Common myeloid progenitor, CD34-positive (primary cell): Measurements from ENCODE around the gene MFAP2.
A peak's percentile ranks its signal among the peaks of the same experiment; 100 is the strongest.

Experiments
- CTCF ChIA-PET: fragments of 350-600 bp; sonication (Branson Sonifier 250); formaldehyde crosslinking; loops from one replicate; lab custom pipeline; 2021; ENCODE audit warnings: antibody characterized with exemption; lab: Charles Lee
- POLR2A ChIA-PET: fragments of 350-600 bp; sonication (Branson Sonifier 250); formaldehyde crosslinking; loops from one replicate; lab custom pipeline; 2021; ENCODE audit warnings: antibody characterized with exemption; lab: Charles Lee
- DNase-seq, 3 donors: peaks; one replicate each; pipeline versions ENCODE4 v3.0.0 to v3.0.0-alpha.2; 2013
- H3K27ac ChIP-seq, 2 experiments: 1 replicate in 1 of 2; 2 replicates in 1 of 2; pipeline ENCODE4 v1.7.0; 2013; ENCODE audit warnings: inconsistent platforms in 2 of 2, low read length in 2 of 2, mild to moderate bottlenecking in 2 of 2, low read depth in 1 of 2, moderate library complexity in 1 of 2; ENCODE audit not compliant: severe bottlenecking in 2 of 2, insufficient read depth in 1 of 2, poor library complexity in 1 of 2
- H3K27me3 ChIP-seq, 5 experiments: replicated peaks in 2 of 5; 1 replicate in 3 of 5; 2 replicates in 2 of 5; pipeline versions ENCODE4 v1.6.1 to v1.7.0; 2013; ENCODE audit warnings: low read length in 4 of 5, mild to moderate bottlenecking in 2 of 5, moderate library complexity in 2 of 5, inconsistent platforms in 1 of 5; ENCODE audit not compliant: insufficient read depth in 5 of 5, control insufficient read depth in 4 of 5
- H3K36me3 ChIP-seq, 4 experiments: 1 replicate in 2 of 4; 2 replicates in 2 of 4; pipeline versions ENCODE4 v1.6.1 to v1.7.0; 2013; ENCODE audit warnings: low read length in 3 of 4, control low read depth in 1 of 4, mild to moderate bottlenecking in 1 of 4; ENCODE audit not compliant: control insufficient read depth in 4 of 4, insufficient read depth in 4 of 4
- H3K4me1 ChIP-seq, 4 experiments: 1 replicate in 3 of 4; 2 replicates in 1 of 4; pipeline versions ENCODE4 v1.6.1 to v1.7.1; 2013; ENCODE audit warnings: low read length in 3 of 4, mild to moderate bottlenecking in 3 of 4, control low read depth in 1 of 4, inconsistent platforms in 1 of 4, moderate library complexity in 1 of 4; ENCODE audit not compliant: control insufficient read depth in 4 of 4, insufficient read depth in 4 of 4; ENCODE audit errors: control extremely low read depth in 1 of 4
- H3K4me3 ChIP-seq, 7 experiments: 1 replicate in 4 of 7; 2 replicates in 3 of 7; pipeline versions ENCODE4 v1.5.1 to v1.7.0; 2013; ENCODE audit warnings: mild to moderate bottlenecking in 7 of 7, low read length in 6 of 7, moderate library complexity in 6 of 7, inconsistent platforms in 2 of 7, low read depth in 2 of 7, control low read depth in 1 of 7; ENCODE audit not compliant: insufficient read depth in 4 of 7, control insufficient read depth in 1 of 7; ENCODE audit errors: extremely low read depth in 1 of 7
- H3K9me3 ChIP-seq, 5 experiments: 1 replicate in 4 of 5; 2 replicates in 1 of 5; pipeline versions ENCODE4 v1.6.1 to v1.7.1; 2013; ENCODE audit warnings: low read length in 4 of 5, mild to moderate bottlenecking in 2 of 5, inconsistent platforms in 1 of 5, low read depth in 1 of 5, moderate library complexity in 1 of 5; ENCODE audit not compliant: control insufficient read depth in 4 of 5, insufficient read depth in 2 of 5; ENCODE audit errors: control extremely low read depth in 1 of 5
- WGBS: methylation state at CpG from one replicate; pipeline ENCODE4 v1.1.5; 2013; ENCODE audit not compliant: insufficient coverage; 5-methylcytosine and 5-hydroxymethylcytosine counted together

Gene MFAP2

DNA sequence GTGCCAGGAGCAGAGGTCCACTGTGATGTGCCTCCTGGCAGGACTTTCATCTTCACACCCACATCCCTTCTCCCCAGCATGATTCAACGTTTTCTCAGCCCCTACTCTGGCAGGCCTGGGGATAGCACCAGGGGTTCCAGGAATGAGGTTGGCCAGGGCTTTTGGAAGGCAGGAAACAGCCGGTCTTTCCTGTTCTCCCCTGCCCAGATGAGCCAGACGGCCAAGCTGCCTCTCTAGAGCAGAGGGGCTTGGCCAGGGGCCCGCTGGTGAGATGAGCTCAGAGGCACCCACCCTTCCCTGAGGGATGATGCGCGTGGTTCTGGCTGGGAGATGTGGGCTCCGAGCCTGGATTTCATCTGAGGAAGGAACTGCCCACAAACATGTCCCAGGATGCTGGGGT is 4.3 kb upstream of the MFAP2 start:
- no peaks in the 10 kb centered on the region for H3K9me3 ChIP-seq
- H3K4me1 ChIP-seq = peaks cover 0 to 25% (median 18%) of the 10 kb centered on the region in 4 experiments
- CTCF ChIA-PET = interaction anchor here (0.9 to 2.6 kb wide), 2 partner anchors 21 to 25 kb away, joined by 3 to 14 read pairs; no protein-coding TSS in a partner anchor
- 0% methylated on average over 5 of the region's 7 CpGs for whole genome bisulfite sequencing
- POLR2A ChIA-PET = no interaction called here
- H3K27me3 ChIP-seq = peaks cover 0 to 11% (median 0%) of the 10 kb centered on the region in 5 experiments
- no peak overlapping the region for H3K4me3 ChIP-seq
- H3K36me3 ChIP-seq = peaks cover 3 to 33% (median 23%) of the 10 kb centered on the region in 4 experiments
- H3K27ac ChIP-seq = no peak overlapping the region
- peak in 2 of 3 donors; percentile 66 for DNase-seq

DNA sequence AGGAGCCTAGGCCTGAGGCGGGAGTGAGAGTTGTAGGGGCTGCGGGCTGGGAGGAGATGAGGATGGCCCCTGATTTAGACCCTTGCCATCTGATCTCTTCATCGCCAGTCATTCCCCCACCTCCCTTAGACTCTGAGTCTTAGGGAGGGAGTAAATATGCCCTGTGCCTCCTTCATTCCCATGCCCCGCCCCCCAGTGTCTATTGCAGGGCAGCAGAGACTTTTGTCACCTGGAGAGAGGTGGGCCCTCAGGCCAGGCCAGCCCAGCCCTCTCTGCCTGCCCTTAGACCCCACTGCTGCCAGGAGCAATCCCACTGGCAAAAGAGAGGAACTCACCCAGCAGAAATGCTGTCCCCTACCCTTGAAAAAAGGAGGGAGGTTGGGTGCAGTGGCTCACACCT is 3.2 kb upstream of the MFAP2 start:
- WGBS = 92% methylated on average over 4 of the region's 4 CpGs
- ChIA-PET CTCF (no interaction called here), POLR2A (no interaction called here)
- peaks cover 0 to 35% (median 29%) of the 10 kb centered on the region in 4 experiments for H3K4me1 ChIP-seq
- H3K36me3 ChIP-seq = peaks cover 3 to 28% (median 21%) of the 10 kb centered on the region in 4 experiments
- H3K4me3 ChIP-seq = no peak overlapping the region
- no peak overlapping the region for H3K27ac ChIP-seq
- no peaks in the 10 kb centered on the region for H3K9me3 ChIP-seq
- peaks cover 0 to 14% (median 3%) of the 10 kb centered on the region in 5 experiments for H3K27me3 ChIP-seq
- DNase-seq = no peak

DNA sequence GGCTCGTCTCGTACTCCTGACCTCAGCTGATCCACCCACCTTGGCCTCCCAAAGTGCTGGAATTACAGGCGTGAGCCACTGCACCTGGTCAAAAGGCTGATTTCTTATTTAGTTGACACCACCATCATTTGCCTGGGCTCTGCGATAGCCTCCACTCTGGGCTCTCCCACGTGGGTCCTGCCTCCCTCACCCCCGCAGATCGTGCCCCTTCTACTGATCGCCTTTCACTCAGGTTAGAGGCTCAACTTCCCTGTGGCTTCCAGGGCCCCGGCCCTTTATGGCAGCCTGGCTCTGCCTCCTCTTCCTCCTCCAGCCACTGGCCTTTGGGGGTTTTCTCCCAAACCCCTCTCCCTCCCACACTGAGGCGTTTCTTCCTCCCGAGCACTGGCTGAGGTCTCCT is 2.5 kb upstream of the MFAP2 start:
- CTCF ChIA-PET = interaction anchor here (1.6 kb wide), 1 partner anchor 28 kb away, joined by 3 read pairs; no protein-coding TSS in a partner anchor
- DNase-seq = no peak
- WGBS = 80% methylated on average over 11 of the region's 11 CpGs
- no peak overlapping the region for H3K4me3 ChIP-seq
- no peaks in the 10 kb centered on the region for H3K9me3 ChIP-seq
- H3K4me1 ChIP-seq = peaks cover 0 to 43% (median 36%) of the 10 kb centered on the region in 4 experiments
- H3K36me3 ChIP-seq = peaks cover 2 to 23% (median 17%) of the 10 kb centered on the region in 4 experiments
- no peak overlapping the region for H3K27ac ChIP-seq
- peaks cover 0 to 14% (median 3%) of the 10 kb centered on the region in 5 experiments for H3K27me3 ChIP-seq
- POLR2A ChIA-PET = no interaction called here

DNA sequence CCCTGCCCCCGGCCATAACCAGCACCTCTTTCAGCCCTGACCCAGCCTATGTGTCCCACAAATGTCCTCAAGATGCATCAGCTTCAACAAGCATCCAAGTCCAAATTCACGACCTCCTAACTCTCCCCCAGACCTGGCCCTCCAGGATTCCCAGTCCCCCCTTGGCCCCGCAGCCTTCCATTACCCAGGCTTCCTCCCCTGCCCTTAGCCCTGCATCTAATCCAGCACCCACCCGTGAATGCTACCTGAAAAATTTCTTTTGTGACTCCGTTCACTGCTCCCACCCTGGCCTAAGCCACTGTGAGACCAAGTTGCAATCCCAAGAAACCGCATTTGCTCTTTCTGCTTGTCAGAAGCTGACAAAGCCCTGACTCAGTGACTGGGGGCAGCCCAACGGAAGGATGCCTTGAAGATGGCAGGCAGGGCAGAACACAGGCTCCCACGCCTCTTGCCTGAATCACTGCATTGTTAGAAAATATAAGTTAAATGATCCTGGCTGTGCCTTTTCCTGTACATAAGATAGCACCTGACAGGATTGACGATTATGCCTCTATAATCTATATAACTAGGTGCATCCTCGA is 939 bp upstream of the MFAP2 start:
- CTCF ChIA-PET = interaction anchor here (1.6 kb wide), 1 partner anchor 26 kb away, joined by 3 read pairs; no protein-coding TSS in a partner anchor
- DNase-seq = no peak

DNA sequence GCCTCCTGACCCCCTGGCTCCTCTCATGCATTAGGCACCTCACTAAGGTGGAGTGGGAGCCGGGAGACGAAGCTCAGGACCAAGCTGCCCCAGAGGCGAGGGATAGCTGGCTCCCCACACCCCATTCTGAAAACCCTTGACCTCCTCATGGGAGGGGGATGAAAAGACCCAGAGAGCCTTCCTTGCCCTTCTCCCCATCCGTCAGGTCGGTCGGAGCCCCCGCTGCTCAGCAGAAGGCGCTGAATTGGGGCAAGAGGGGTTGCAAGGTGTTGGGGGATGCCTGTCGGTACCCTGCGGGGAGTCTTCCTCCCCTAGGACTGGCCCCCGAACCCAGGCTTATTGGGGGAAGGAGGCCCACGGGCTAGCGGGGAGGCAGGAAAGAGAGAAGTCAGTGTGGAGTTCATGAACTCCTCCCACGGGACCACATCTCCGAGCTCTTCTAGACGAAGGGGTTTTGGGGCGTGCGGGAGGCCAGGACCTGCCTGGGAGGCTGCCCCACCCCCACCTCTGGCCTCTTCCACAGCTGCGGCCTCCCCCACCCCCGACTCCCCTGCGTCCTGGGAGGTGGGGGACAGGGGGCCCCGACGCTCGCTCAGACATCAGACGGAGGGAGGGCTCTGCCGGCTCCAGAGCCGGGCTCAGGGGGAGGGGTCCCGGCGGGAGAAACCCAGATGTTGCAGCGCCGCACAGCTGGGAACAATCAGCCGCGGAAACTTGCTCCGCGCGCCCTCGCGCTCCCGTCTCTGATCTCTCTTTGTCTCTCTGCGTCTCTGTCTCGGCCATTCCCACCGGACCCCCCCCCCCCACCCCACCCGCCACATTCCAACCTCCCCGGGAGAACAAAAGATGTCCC is 719 bp downstream of the MFAP2 start:
- H3K36me3 ChIP-seq = no peaks in the 10 kb centered on the region
- no peaks in the 10 kb centered on the region for H3K9me3 ChIP-seq
- H3K4me3 ChIP-seq = peak overlapping the region; percentile 10 to 80 (median 48)
- 14% methylated on average over 28 of the region's 44 CpGs for WGBS
- H3K4me1 ChIP-seq = peaks cover 0 to 40% (median 32%) of the 10 kb centered on the region in 4 experiments
- H3K27ac ChIP-seq = no peak overlapping the region
- ChIA-PET POLR2A (interaction anchor here (1.1 kb wide), 1 partner anchor 35 kb away, joined by 5 read pairs; no protein-coding TSS in a partner anchor), CTCF (interaction anchor here (0.8 to 2.0 kb wide), 7 partner anchors 10 to 66 kb away, joined by 3 to 8 read pairs (median 4); no protein-coding TSS in a partner anchor)
- DNase-seq = peak in 2 of 3 donors; percentile 19 to 34
- H3K27me3 ChIP-seq = peaks cover 0 to 14% (median 3%) of the 10 kb centered on the region in 5 experiments

More for the DNA sequence above, 939 bp upstream of the MFAP2 start:
- H3K36me3 ChIP-seq = peaks cover 0 to 8% (median 7%) of the 10 kb centered on the region in 4 experiments
- H3K4me3 ChIP-seq = no peak overlapping the region
- POLR2A ChIA-PET = interaction anchor here (0.9 kb wide), 1 partner anchor 11 kb away, joined by 3 read pairs; no protein-coding TSS in a partner anchor
- peaks cover 0 to 43% (median 36%) of the 10 kb centered on the region in 4 experiments for H3K4me1 ChIP-seq
- H3K9me3 ChIP-seq = no peaks in the 10 kb centered on the region
- H3K27me3 ChIP-seq = peaks cover 0 to 14% (median 3%) of the 10 kb centered on the region in 5 experiments
- 96% methylated on average over 6 of the region's 10 CpGs for WGBS
- H3K27ac ChIP-seq = no peak overlapping the region

DNA sequence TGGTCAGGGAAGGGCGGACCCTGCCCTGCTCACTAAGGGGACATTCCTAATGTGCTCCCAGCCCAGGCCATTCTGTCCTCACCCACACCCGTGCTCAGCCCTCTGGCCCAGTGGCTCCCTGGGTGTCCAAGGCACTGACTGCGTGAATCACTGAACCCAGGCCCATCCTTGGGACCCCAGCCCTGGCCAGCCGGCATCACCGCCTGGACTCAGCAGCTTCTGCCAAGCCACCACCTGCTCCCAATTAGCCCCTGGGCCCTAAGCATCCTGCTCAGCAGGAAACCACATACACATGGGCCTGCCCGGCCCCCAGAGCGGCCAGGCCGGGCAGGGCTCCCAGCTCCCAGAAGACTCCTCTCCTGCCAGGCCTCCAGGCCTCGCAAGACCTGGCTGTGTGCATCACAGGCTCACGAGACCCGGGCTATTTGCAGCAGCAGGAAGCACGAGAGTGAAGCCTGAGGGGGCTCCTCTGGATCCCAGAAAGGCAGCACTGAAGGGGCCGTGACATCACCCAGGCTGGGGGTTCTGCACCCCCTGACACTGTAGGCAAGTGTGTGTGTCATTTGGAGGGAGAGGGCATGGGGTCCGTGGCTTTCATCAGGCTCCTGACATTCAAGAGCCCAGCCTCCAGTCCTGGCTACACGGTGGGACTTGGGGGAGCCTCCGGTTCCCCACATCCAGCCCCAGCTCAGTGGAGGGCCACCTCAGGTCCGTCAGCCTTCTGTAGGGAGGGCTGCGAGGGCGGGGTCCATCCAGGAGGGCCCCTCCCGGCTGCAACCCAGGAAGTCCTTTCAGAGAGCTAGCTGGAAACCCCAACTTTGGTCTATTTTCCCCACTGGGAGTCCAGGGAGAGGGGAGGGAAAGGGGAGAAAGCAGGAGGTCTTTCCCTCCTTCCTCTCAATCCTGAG is 1.6 kb downstream of the MFAP2 start:
- Histone ChIP-seq H3K27ac (no peak overlapping the region), H3K9me3 (no peaks in the 10 kb centered on the region), H3K27me3 (peaks cover 0 to 14% (median 3%) of the 10 kb centered on the region in 5 experiments), H3K4me1 (peaks cover 0 to 38% (median 26%) of the 10 kb centered on the region in 4 experiments), H3K4me3 (peak overlapping the region in 3 of 7 experiments; percentile 20 to 80 (median 48)), H3K36me3 (no peaks in the 10 kb centered on the region)
- peak; percentile 33 to 82 (median 77) for DNase-seq
- ChIA-PET POLR2A (interaction anchor here (0.8 to 1.1 kb wide), 2 partner anchors 35 kb away, joined by 4 to 5 read pairs; no protein-coding TSS in a partner anchor), CTCF (interaction anchor here (0.7 to 2.0 kb wide), 10 partner anchors 11 to 67 kb away, joined by 3 to 8 read pairs (median 3); no protein-coding TSS in a partner anchor)
- 40% methylated on average over 15 of the region's 20 CpGs for WGBS
